ENCODE results near the gene TUT1.

DNA sequence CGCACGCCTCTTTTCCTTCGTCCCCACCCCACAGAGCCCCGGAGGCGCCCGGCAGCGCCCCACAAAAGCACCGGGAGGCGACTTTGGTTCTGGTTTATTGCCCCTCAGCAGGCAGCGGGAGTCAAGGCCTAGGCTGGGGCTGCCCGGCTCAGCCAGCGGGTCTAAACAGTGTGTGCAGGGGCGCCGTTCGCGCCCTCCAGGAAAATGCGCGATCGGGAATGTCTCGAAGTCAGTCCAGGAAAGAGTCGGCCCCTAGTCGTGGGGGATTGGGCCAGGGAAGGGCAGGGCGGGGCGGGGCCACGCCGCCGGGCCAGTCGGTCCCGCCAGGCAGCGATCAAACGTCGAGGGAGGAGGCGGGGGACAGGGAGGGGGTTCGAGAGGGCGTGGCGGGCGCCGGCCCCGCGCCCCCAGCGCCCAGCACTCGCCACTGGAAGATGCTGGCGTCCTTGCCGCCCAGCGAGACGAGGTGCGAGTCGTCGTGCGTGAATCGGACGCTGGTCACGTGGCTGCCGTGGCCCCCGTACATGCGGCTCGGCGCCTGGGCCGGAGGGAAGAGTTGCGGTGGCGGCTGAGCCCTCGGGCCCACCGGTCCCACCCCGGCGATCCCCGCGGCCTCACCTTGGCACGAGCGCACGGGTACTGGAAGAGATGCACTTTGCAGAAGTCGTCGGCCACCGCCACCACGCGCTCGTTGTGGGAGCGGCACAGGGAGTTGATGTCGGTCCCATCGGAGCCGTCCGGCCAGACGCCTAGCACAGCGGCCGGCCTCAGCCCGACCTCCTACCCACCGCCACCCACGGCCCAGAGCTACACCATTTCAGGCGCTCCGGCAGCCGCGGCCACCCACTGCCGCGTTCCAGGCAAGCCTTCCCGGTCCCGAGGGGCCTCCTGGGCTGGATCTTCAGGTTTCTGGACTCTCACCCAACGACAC is 11.1 kb upstream of the TUT1 start:
- TF ChIP-seq, protein P1, sequence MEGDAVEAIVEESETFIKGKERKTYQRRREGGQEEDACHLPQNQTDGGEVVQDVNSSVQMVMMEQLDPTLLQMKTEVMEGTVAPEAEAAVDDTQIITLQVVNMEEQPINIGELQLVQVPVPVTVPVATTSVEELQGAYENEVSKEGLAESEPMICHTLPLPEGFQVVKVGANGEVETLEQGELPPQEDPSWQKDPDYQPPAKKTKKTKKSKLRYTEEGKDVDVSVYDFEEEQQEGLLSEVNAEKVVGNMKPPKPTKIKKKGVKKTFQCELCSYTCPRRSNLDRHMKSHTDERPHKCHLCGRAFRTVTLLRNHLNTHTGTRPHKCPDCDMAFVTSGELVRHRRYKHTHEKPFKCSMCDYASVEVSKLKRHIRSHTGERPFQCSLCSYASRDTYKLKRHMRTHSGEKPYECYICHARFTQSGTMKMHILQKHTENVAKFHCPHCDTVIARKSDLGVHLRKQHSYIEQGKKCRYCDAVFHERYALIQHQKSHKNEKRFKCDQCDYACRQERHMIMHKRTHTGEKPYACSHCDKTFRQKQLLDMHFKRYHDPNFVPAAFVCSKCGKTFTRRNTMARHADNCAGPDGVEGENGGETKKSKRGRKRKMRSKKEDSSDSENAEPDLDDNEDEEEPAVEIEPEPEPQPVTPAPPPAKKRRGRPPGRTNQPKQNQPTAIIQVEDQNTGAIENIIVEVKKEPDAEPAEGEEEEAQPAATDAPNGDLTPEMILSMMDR (IDR thresholded peaks at IDR 0.05) = peak in 2 of 4 donors; percentile 9 to 11
- no peak for TF ChIP-seq POLR2A (IDR thresholded peaks at IDR 0.05)
